ENCODE data around the gene CASP9. TPM values are rescaled to one million over a fixed set of nuclear protein-coding genes. Genes with fewer than 3 reads are reported as not detected.

Gene CASP9
- total RNA-seq, 1 experiment from 2014 or later: 13.5 TPM

GRCh38 chr1:15526490-15527339 is 2.7 kb upstream of the CASP9 start, which contains the start of gene DNAJC16 (continued):
- TF ChIP-seq ETV6 (CRISPR knock-in tag; IDR thresholded peaks at IDR 0.05) (peak; percentile 67; the same call in 1 of the 2 replicates), ATF6 (CRISPR knock-in tag; IDR thresholded peaks at IDR 0.05) (no peak), ATF2 (CRISPR knock-in tag; IDR thresholded peaks at IDR 0.05; ENCODE audit: borderline replicate concordance, low read depth) (no peak), ZNF512 (CRISPR knock-in tag; IDR thresholded peaks at IDR 0.05; ENCODE audit: borderline replicate concordance) (no peak), IRF2 (CRISPR knock-in tag; IDR thresholded peaks at IDR 0.05; ENCODE audit: borderline replicate concordance, low read depth) (no peak), JAZF1 (CRISPR knock-in tag; IDR thresholded peaks at IDR 0.05) (no peak), ARID4B (CRISPR knock-in tag; IDR thresholded peaks at IDR 0.05; ENCODE audit: borderline replicate concordance) (no peak), ZMAT4 (CRISPR knock-in tag; IDR thresholded peaks at IDR 0.05) (no peak), RELA (CRISPR knock-in tag; IDR thresholded peaks at IDR 0.05; ENCODE audit: borderline replicate concordance) (no peak), ZSCAN18 (CRISPR knock-in tag; IDR thresholded peaks at IDR 0.05) (no peak), ATF1 (CRISPR knock-in tag; IDR thresholded peaks at IDR 0.05) (no peak), NFYB (CRISPR knock-in tag; conservative IDR thresholded peaks at IDR 0.05; ENCODE audit: low read depth) (no peak), FOXJ3 (CRISPR knock-in tag; IDR thresholded peaks at IDR 0.05; ENCODE audit: borderline replicate concordance) (no peak), GABPB1 (CRISPR knock-in tag; IDR thresholded peaks at IDR 0.05) (peak; percentile 62), RORB (CRISPR knock-in tag; IDR thresholded peaks at IDR 0.05) (no peak), ZNF232 (CRISPR knock-in tag; IDR thresholded peaks at IDR 0.05) (peak; percentile 79; the same call in 1 of the 2 replicates), FOXP4 (CRISPR knock-in tag; IDR thresholded peaks at IDR 0.05) (0 out of 2 replicates have a peak, but pooled peaks have one; percentile 67), EMX1 (CRISPR knock-in tag; IDR thresholded peaks at IDR 0.05) (no peak), CTCF (IDR thresholded peaks at IDR 0.05) (no peak), ZNF263 (CRISPR knock-in tag; IDR thresholded peaks at IDR 0.05; ENCODE audit: low read depth) (no peak), NFATC4 (CRISPR knock-in tag; IDR thresholded peaks at IDR 0.05) (no peak), FOXP1 (CRISPR knock-in tag; IDR thresholded peaks at IDR 0.05; ENCODE audit: borderline replicate concordance) (peak; percentile 77; the same call in 1 of the 2 replicates)
